CD4-positive, CD25-positive, alpha-beta regulatory T cell (primary cell): ENCODE data around the gene RASSF4. TPM values are rescaled to one million over a fixed set of nuclear protein-coding genes. Genes with fewer than 3 reads are reported as not detected.

Experiments used
- ATAC-seq, 2 donors: fragments of 150-1000 bp; cut with Tn5 transposase; one replicate each; pipeline ENCODE4 v1.10.0; 2021; ENCODE audit warnings: low read depth in 2 of 2, moderate number of reproducible peaks in 2 of 2, moderate library complexity in 1 of 2
- DNase-seq, 3 donors: peaks; one replicate each; pipeline versions ENCODE4 v3.0.0 to v3.0.0-alpha.2; 2012 to 2022; ENCODE audit warnings: mixed read lengths in 1 of 3
- H3K27ac ChIP-seq: one replicate; pipeline ENCODE4 v1.7.0; 2013; ENCODE audit warnings: mild to moderate bottlenecking, low read length; ENCODE audit not compliant: insufficient read depth, poor library complexity, severe bottlenecking
- H3K27me3 ChIP-seq: one replicate; pipeline ENCODE4 v1.7.0; 2013; ENCODE audit warnings: low read length; ENCODE audit not compliant: control insufficient read depth, insufficient read depth
- H3K36me3 ChIP-seq: one replicate; pipeline ENCODE4 v1.7.0; 2013; ENCODE audit warnings: mild to moderate bottlenecking, low read length, moderate library complexity; ENCODE audit not compliant: control insufficient read depth, insufficient read depth
- H3K4me1 ChIP-seq: 2 replicates; pipeline ENCODE4 v1.7.0; 2013; ENCODE audit warnings: mild to moderate bottlenecking, low read length; ENCODE audit not compliant: insufficient read depth, control insufficient read depth, poor library complexity, severe bottlenecking
- H3K4me3 ChIP-seq: one replicate; pipeline ENCODE4 v1.7.0; 2013; ENCODE audit warnings: low read depth, mild to moderate bottlenecking, low read length, moderate library complexity
- H3K9me3 ChIP-seq, 2 experiments: 1 replicate in 1 of 2; 2 replicates in 1 of 2; pipeline ENCODE4 v1.7.0; 2013; ENCODE audit warnings: low read length in 2 of 2, mild to moderate bottlenecking in 1 of 2, moderate library complexity in 1 of 2; ENCODE audit not compliant: control insufficient read depth in 2 of 2
- H3K27ac Mint-ChIP-seq, 3 donors: one replicate each; pipeline ENCODE4 v1.8.0; 2020 to 2022; ENCODE audit warnings: mild to moderate bottlenecking in 3 of 3, mixed read lengths in 3 of 3, moderate library complexity in 2 of 3
- H3K27me3 Mint-ChIP-seq: one replicate; pipeline ENCODE4 v1.8.0; 2022; ENCODE audit warnings: mild to moderate bottlenecking, mixed read lengths
- H3K36me3 Mint-ChIP-seq: one replicate; pipeline ENCODE4 v1.8.0; 2020; ENCODE audit warnings: mixed read lengths
- H3K4me1 Mint-ChIP-seq, 4 donors: one replicate each; pipeline ENCODE4 v1.8.0; 2020 to 2022; ENCODE audit warnings: mixed read lengths in 4 of 4, mild to moderate bottlenecking in 1 of 4
- H3K4me3 Mint-ChIP-seq, 4 donors: one replicate each; pipeline ENCODE4 v1.8.0; 2020 to 2022; ENCODE audit warnings: mild to moderate bottlenecking in 4 of 4, mixed read lengths in 4 of 4, moderate library complexity in 3 of 4
- H3K9me3 Mint-ChIP-seq, 7 donors: one replicate each; pipeline ENCODE4 v1.8.0; 2020 to 2022; ENCODE audit warnings: mixed read lengths in 7 of 7, mild to moderate bottlenecking in 3 of 7, moderate library complexity in 2 of 7
- polyA plus RNA-seq, 4 donors: library from polyadenylated mRNA; unstranded; fragments of 300-500 nt; fragmentation: Illumina TruSeq; gene quantifications; one replicate each; pipeline ENCODE4 v1.2.3, GENCODE V29; 2021
- total RNA-seq: library from RNA; stranded (reverse); gene quantifications from one replicate; pipeline ENCODE4 v1.2.3, GENCODE V29; 2022

The RASSF4 gene
- total and polyA plus RNA-seq, 5 donors from 2014 or later, result 0.37 to 1.3 (median 0.53) TPM; not detected in 1

- H3K4me3 Mint-ChIP-seq, result no peak overlapping the region
- no peaks in the 10 kb centered on the region for H3K9me3 Mint-ChIP-seq
- H3K36me3 Mint-ChIP-seq, result no peaks in the 10 kb centered on the region
- H3K27ac Mint-ChIP-seq, result no peak overlapping the region
- no peaks in the 10 kb centered on the region for H3K9me3 ChIP-seq
- no peaks in the 10 kb centered on the region for H3K27me3 ChIP-seq
- DNase-seq (no peak), ATAC-seq (no peak)
- peaks cover 4% of the 10 kb centered on the region for H3K27me3 Mint-ChIP-seq
- peaks cover 0 to 5% (median 0%) of the 10 kb centered on the region in 4 donors for H3K4me1 Mint-ChIP-seq
- H3K4me3 ChIP-seq, result no peak overlapping the region
- no peaks in the 10 kb centered on the region for H3K4me1 ChIP-seq
- no peaks in the 10 kb centered on the region for H3K36me3 ChIP-seq
- H3K27ac ChIP-seq, result no peak overlapping the region
These were observed 28.5 kb upstream of the RASSF4 start for GRCh38 chr10:44930904-44931620.

DNA sequence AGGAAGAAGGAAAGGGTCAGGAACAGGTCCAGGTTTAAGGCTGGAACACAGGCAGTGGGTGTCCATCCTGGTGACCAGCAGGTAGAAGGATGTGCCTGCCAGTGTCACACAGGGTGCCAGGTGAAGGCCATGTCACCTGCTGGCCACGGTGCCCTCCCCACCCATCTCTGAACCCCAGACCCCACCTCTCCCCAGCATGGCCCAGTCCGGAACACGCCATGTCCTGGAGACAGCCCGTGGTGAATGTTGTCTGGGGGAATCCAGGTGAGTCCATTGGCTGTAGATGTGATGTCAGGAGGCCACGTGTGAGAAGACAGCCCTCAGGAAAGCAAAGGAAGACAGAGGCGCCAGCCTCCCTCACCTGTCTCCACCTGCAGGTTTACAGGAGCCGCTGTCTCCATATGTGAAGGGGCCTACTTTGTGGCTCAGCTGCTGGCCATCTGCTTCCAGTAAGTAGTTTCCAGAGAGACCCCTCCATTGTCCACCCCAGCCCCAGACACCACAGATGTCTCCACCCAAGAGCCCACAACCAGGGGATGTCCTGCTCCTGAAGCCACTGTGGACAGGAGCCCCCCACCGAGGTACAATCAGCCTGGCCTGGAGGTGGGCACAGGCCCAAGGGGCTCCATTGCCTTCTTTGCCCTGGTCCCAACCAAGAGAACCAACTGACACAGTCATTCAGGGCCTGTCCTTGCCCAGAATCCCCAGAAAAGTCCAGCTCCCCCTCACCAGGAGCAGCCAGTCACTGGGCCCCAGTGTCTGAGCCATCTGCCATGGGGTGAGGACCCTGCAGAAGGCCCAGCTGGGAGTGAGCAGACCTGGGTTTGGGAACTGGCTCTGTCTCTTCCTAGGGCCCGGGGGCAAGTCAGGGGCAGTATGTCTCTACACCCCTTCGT, 27.7 kb upstream of the RASSF4 start:
- Histone ChIP-seq H3K4me1 (no peaks in the 10 kb centered on the region), H3K27ac (no peak overlapping the region), H3K27me3 (no peaks in the 10 kb centered on the region), H3K4me3 (no peak overlapping the region), H3K9me3 (no peaks in the 10 kb centered on the region), H3K36me3 (no peaks in the 10 kb centered on the region)
- no peak for DNase-seq
- ATAC-seq, result no peak
- peaks cover 4% of the 10 kb centered on the region for H3K27me3 Mint-ChIP-seq
- no peaks in the 10 kb centered on the region for H3K36me3 Mint-ChIP-seq
- no peak overlapping the region for H3K4me3 Mint-ChIP-seq
- H3K9me3 Mint-ChIP-seq, result no peaks in the 10 kb centered on the region
- H3K4me1 Mint-ChIP-seq, result peaks cover 0 to 6% (median 0%) of the 10 kb centered on the region in 4 donors
- no peak overlapping the region for H3K27ac Mint-ChIP-seq

DNA sequence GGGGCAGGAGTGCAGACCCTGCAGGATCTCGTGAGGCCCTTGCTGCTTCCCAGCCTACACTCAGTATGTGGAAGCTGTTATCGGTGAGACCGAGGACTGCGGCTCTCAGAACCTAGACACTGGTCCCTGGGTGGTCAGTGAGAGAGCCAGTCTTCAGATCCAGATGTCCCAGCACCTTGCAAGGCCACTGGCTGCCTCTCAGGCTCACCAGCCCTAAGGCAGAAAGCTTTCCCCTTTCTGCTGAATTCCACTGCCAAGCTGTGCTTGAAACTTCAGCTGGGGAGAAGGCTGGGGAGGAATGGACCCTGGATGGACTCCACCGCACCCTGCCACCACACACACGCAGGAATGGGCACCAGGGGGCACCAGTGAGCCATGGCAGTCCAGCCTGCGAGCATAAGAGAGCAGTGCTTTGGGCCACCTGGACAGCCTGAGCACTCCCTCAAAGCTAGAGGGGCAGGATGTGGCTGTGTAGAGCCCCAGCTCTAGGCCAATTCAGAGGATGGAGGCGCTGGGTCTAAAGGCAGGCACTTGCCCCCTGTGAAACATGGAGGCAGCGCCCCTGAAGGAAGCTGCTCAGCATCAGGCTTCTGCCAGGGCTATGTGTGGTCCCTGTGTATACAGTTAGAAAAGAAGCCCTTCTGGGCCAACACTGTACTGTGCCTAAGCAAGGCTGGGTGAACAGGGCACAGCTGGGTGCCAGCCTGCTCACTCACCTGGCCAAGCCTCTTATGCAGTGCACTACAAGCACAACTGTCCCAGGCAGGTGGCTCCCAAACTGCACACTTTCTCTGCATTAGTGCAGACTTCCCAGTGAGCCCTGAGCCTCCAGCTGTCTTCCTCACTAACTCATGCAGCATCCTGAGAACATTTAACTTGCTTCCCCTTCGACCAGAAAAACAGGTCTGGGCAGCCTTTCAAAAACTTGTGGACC, 26.8 kb upstream of the RASSF4 start:
- H3K36me3 Mint-ChIP-seq, result no peaks in the 10 kb centered on the region

DNA sequence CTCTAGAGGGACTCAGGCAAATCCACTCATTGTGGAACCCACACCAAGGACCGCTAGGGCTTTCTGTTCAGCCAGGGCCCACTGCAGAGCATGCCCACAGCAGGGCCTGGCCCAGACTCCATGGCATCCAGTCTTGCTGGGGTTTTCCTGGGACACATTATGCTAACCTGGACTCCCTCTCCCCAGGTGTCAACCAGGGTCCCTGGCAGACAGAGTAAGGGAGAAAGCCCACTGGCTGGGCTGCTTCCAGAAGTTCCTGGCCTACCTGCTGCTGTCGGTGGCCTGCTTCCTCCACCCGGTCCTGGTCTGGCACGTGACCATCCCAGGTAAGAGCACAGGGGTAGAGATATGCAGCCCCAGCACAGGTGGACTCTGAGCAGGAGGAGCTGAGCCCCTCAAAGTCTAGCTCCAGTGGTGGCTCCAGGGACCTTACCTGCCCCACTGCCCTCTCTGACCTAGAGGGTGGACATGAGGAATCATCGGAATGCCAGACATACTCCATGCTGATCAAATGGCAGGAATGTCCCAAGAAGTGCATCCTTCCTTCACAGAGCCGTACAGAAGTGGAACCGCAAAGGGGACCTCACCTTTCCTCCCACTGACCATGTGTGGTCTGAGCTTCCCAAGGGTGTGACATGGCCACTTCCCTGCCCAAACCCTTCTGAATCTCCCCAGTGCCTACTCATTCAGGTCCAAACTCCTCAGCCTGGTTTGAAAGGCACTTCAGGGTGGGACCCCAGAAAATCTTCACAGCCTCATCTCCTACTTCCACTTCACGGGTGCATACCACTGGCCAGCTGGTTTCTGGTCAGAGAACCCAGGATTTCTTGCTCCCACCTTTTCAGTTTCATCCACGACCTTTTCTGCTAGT, 25.9 kb upstream of the RASSF4 start:
- Mint-ChIP-seq H3K27ac (no peak overlapping the region), H3K4me1 (peaks cover 0 to 6% (median 0%) of the 10 kb centered on the region in 4 donors), H3K27me3 (peaks cover 4% of the 10 kb centered on the region), H3K36me3 (peaks cover 2% of the 10 kb centered on the region), H3K9me3 (peaks cover 0 to 5% (median 0%) of the 10 kb centered on the region in 7 donors), H3K4me3 (no peak overlapping the region)
- Histone ChIP-seq H3K27ac (no peak overlapping the region), H3K36me3 (no peaks in the 10 kb centered on the region), H3K9me3 (no peaks in the 10 kb centered on the region), H3K4me1 (no peaks in the 10 kb centered on the region), H3K4me3 (no peak overlapping the region), H3K27me3 (no peaks in the 10 kb centered on the region)
- DNase-seq (no peak), ATAC-seq (no peak)

More for the DNA sequence above, 26.8 kb upstream of the RASSF4 start:
- no peak overlapping the region for H3K27ac ChIP-seq
- H3K4me1 ChIP-seq, result no peaks in the 10 kb centered on the region
- H3K27me3 ChIP-seq, result no peaks in the 10 kb centered on the region
- ATAC-seq, result peak; percentile 74 to 81
- Mint-ChIP-seq H3K4me3 (no peak overlapping the region), H3K27me3 (peaks cover 4% of the 10 kb centered on the region), H3K27ac (no peak overlapping the region), H3K9me3 (peaks cover 0 to 2% (median 0%) of the 10 kb centered on the region in 7 donors), H3K4me1 (peaks cover 0 to 6% (median 0%) of the 10 kb centered on the region in 4 donors)
- H3K4me3 ChIP-seq, result no peak overlapping the region
- no peaks in the 10 kb centered on the region for H3K9me3 ChIP-seq
- DNase-seq, result peak; percentile 54 to 80 (median 69)
- no peaks in the 10 kb centered on the region for H3K36me3 ChIP-seq

GRCh38 chr10:44934416-44935200, 25.0 kb upstream of the RASSF4 start:
- Mint-ChIP-seq H3K27ac (no peak overlapping the region), H3K4me1 (peaks cover 0 to 6% (median 0%) of the 10 kb centered on the region in 4 donors)

GRCh38 chr10:44935201-44935965, 24.2 kb upstream of the RASSF4 start:
- Histone ChIP-seq H3K4me1 (no peaks in the 10 kb centered on the region), H3K36me3 (no peaks in the 10 kb centered on the region), H3K27me3 (no peaks in the 10 kb centered on the region), H3K4me3 (no peak overlapping the region), H3K9me3 (no peaks in the 10 kb centered on the region), H3K27ac (no peak overlapping the region)
- H3K4me3 Mint-ChIP-seq, result no peak overlapping the region
- ATAC-seq (no peak), DNase-seq (no peak)
- H3K27me3 Mint-ChIP-seq, result peaks cover 4% of the 10 kb centered on the region
- H3K36me3 Mint-ChIP-seq, result peaks cover 3% of the 10 kb centered on the region
- H3K27ac Mint-ChIP-seq, result peak overlapping the region in 1 of 3 donors; percentile 26
- H3K4me1 Mint-ChIP-seq, result peaks cover 0 to 6% (median 0%) of the 10 kb centered on the region in 4 donors
- peaks cover 0 to 8% (median 0%) of the 10 kb centered on the region in 7 donors for H3K9me3 Mint-ChIP-seq

More at GRCh38 chr10:44934416-44935200, 25.0 kb upstream of the RASSF4 start:
- H3K27ac ChIP-seq, result no peak overlapping the region
- ATAC-seq (no peak), DNase-seq (no peak)
- peaks cover 0 to 6% (median 0%) of the 10 kb centered on the region in 7 donors for H3K9me3 Mint-ChIP-seq
- H3K4me1 ChIP-seq, result no peaks in the 10 kb centered on the region
- no peak overlapping the region for H3K4me3 Mint-ChIP-seq
- H3K4me3 ChIP-seq, result no peak overlapping the region
- no peaks in the 10 kb centered on the region for H3K36me3 ChIP-seq
- H3K36me3 Mint-ChIP-seq, result peaks cover 3% of the 10 kb centered on the region
- no peaks in the 10 kb centered on the region for H3K9me3 ChIP-seq
- H3K27me3 ChIP-seq, result no peaks in the 10 kb centered on the region
- H3K27me3 Mint-ChIP-seq, result peaks cover 4% of the 10 kb centered on the region
